ENCODE data around the gene LDLRAD4.

- TF ChIP-seq POLR2A (IDR thresholded peaks at IDR 0.05) (no peak), CTCF (IDR thresholded peaks at IDR 0.05) (no peak)
Observed at GRCh38 chr18:13183790-13184189, 34.8 kb upstream of the LDLRAD4 start.

All from lower leg skin (tissue), 3 donors.